Bronchial epithelial cell (primary cell): Measurements from ENCODE around the gene IGDCC3. TPM values are rescaled to one million over a fixed set of nuclear protein-coding genes. Genes with fewer than 3 reads are reported as not detected.
"Not testable (repeated sequence)": the region's sequence is repeated elsewhere in the genome, so short reads cannot be mapped to it uniquely, and the experiment has no call there.

ENCODE experiments used
- DNase-seq: peaks from one replicate; pipeline ENCODE4 v3.0.0-alpha.2; 2010; ENCODE audit warnings: low read depth
- FAIRE-seq: peaks from 2 replicates; lab custom pipeline; 2011; peaks lifted over from hg19 to GRCh38; lab: Jason Lieb, UNC
- H3K27me3 ChIP-seq: 2 replicates; pipeline ENCODE4 v1.5.1; 2011; ENCODE audit warnings: low read length; ENCODE audit not compliant: control insufficient read depth, insufficient read depth
- H3K36me3 ChIP-seq: 2 replicates; pipeline ENCODE4 v1.5.1; 2011; ENCODE audit warnings: low read length; ENCODE audit not compliant: control insufficient read depth, insufficient read depth
- H3K4me3 ChIP-seq: 2 replicates; pipeline ENCODE4 v1.5.1; 2011; ENCODE audit warnings: mild to moderate bottlenecking, low read depth, low read length, control low read depth
- total RNA-seq: library from RNA; depleted of rRNA; stranded (reverse); fragments of >200 nt; gene quantifications from 2 replicates; pipeline ENCODE4 v1.2.1, GENCODE V29; 2014
- TF ChIP-seq, protein P1 (sequence below): IDR thresholded peaks from 2 replicates; pipeline ENCODE4 v1.5.1; 2011; ENCODE audit warnings: mild to moderate bottlenecking, moderate library complexity, low read length, control low read depth, inconsistent platforms; ENCODE audit not compliant: insufficient read depth, severe bottlenecking

The IGDCC3 gene
- total RNA-seq, 1 donor from 2014 or later, result not detected

DNA sequence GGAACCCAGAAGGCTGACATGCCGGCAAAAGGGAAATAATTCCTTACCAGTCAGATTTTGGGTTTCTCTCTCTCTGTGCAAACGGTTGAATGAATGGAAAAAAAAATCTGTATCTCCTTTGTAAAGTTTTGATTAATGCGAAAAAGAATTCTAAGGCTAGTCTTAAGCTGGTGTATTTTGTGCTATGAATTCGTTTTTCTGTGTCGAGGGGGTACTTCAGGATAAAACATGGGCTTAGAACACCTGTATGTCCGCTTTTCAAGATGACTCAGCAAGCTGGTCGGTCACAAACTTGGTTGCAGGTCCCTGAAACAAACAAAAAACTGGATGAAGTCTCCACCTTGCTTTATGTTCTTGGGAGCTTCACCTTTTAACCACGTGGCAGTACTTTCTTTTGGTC is 28.5 kb downstream of the IGDCC3 start:
- no peak overlapping the region for H3K4me3 ChIP-seq
- FAIRE-seq (no peak), DNase-seq (no peak)
- TF ChIP-seq, protein P1, sequence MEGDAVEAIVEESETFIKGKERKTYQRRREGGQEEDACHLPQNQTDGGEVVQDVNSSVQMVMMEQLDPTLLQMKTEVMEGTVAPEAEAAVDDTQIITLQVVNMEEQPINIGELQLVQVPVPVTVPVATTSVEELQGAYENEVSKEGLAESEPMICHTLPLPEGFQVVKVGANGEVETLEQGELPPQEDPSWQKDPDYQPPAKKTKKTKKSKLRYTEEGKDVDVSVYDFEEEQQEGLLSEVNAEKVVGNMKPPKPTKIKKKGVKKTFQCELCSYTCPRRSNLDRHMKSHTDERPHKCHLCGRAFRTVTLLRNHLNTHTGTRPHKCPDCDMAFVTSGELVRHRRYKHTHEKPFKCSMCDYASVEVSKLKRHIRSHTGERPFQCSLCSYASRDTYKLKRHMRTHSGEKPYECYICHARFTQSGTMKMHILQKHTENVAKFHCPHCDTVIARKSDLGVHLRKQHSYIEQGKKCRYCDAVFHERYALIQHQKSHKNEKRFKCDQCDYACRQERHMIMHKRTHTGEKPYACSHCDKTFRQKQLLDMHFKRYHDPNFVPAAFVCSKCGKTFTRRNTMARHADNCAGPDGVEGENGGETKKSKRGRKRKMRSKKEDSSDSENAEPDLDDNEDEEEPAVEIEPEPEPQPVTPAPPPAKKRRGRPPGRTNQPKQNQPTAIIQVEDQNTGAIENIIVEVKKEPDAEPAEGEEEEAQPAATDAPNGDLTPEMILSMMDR, result no peak
- H3K36me3 ChIP-seq, result no peaks in the 10 kb centered on the region
- H3K27me3 ChIP-seq, result peaks cover 1% of the 10 kb centered on the region

DNA sequence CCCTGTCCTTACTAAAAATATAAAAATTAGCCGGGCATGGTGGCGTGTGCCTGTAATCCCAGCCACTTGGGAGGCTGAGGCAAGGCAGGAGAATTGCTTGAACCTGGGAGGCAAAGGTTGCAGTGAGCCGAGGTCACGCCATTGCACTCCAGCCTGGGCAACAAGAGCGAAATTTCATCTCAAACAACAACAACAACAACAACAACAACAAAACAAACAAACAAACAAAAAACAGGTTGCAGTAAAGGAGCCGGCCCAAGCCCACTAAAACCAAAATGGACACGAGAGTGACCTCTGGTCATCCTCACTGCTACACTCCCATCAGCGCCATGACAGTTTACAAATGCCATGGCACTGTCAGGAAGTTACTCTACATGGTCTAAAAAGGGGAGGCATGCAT is 30.0 kb downstream of the IGDCC3 start:
- not testable (repeated sequence) for H3K36me3 ChIP-seq, H3K4me3 ChIP-seq, H3K27me3 ChIP-seq, DNase-seq, FAIRE-seq

DNA sequence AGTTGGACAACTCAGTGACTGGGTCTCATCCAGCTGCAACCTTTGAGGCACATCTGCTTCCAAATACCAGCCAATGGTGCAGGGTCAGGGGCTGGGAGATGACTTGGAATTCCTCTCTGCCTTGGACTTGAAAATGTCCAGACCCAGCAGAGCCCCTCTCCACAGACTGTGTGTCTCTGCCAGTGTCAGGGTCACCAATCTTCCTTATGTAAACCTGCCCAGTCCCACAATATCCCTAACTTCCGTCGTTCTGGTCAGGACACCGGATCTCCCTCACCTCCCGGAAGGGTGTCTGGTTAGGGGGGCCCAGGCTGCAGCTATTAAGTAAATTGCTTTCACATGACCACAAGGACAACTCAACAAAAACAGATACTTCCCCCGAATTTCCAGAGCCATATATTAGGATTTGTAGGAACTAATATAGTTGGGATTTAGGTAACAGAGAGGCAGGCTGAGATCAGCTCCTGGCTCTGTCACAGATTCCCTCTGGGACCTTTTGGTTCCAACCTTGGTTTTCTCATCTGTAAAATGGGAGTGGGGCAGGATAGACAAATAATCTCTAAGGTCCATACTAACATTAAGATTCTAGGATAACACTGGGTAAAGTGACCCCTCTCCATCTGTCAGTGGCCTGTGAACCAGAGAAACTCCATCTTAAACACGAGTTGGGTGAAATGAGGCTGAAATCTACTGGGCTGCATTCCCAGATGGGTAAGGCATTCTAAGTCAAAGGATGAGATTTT is 30.8 kb downstream of the IGDCC3 start:
- Histone ChIP-seq H3K27me3 (peaks cover 1% of the 10 kb centered on the region), H3K4me3 (no peak overlapping the region), H3K36me3 (no peaks in the 10 kb centered on the region)
- FAIRE-seq (no peak), DNase-seq (no peak)
- TF ChIP-seq, protein P1, result no peak

DNA sequence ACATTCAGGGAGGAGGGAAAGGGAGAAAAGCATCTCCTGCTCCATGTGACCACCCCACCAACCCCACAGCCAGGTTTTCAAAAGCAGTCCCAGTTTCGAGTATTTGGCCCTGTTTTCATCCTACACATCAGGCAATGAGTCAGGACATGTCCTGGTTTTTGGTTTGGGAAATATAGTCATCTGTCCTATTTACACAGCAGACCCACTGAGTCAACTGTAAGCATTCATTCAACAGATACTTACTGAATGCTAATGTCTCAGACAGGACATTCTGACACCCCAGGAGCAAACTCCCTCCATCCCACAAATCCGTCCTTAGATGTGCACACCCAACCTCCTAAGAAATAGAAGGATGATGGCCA is 32.9 kb downstream of the IGDCC3 start:
- Histone ChIP-seq H3K4me3 (no peak overlapping the region), H3K27me3 (peaks cover 1% of the 10 kb centered on the region), H3K36me3 (no peaks in the 10 kb centered on the region)
- FAIRE-seq (no peak), DNase-seq (peak; percentile 82)
- TF ChIP-seq, protein P1, result no peak

DNA sequence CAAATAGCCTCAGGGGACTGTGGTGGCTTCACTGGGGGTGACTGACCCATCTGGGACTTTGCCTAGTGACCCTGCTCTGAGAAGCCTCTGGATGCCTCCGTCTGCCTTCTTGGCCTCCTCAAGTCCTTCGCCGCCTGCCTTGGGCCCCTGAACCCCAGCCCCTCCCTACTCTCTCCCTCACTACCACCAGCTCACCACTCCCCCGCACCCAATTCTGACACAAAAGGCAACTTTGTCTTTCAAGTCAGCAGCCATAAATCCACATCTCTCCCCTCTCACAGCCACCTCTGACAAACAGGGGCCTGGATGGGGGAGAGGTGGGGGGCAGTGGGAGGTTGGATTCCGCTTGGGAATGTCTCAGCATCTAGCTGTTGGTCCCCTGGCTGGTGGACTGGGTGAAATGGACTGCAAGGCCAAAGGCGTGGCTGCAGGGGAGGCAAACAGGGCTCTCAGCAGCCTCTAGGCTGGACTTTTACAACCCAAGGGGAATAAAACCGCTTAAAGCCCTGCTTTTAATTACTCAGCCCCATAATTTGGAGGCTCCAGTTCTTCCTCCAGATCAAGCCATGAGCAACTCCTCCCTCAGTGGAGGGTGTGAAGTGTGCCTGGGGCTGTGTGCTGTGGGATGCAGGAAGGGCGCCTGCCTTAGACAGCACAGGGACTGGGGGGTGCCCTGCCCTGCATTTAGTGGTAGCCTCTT is 33.4 kb downstream of the IGDCC3 start:
- H3K36me3 ChIP-seq, result no peaks in the 10 kb centered on the region
- no peak for DNase-seq
- FAIRE-seq, result no peak
- TF ChIP-seq, protein P1, result no peak
- H3K27me3 ChIP-seq, result peaks cover 1% of the 10 kb centered on the region
- no peak overlapping the region for H3K4me3 ChIP-seq

DNA sequence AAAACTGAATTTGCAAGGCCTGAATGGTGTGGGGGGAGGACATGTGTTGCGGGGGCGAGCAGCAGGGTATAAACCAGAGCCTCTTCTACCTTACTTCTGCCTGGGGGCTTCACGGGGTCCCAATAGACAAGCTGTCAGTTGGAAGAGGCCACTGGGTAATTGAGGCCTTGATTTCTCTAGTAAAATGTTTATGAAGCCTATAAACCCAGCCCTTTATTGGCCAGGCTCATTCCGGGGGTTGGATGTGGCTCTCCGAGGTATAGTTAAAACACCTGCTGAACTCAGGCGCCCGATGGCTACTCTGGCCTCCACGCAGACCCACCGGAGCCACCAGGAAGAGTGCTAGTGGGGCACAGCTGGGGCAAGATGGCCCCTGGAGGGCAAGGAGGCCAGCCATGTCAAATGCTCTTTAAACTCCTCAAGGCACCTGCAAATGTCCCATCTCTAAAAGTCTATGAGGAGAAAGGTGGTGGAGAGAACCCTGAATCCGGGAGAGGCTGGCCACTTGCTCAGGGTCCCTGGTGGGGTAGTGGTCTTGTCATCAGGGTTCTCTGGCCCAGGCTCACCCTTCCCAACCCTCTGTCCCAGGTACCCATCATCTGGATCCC is 34.3 kb downstream of the IGDCC3 start:
- no peak overlapping the region for H3K4me3 ChIP-seq
- TF ChIP-seq, protein P1, result no peak
- H3K36me3 ChIP-seq, result no peaks in the 10 kb centered on the region
- no peaks in the 10 kb centered on the region for H3K27me3 ChIP-seq
- FAIRE-seq, result no peak
- DNase-seq, result no peak
